K562 (cell line): ENCODE results near the gene NUP153. TPM values are rescaled to one million over a fixed set of nuclear protein-coding genes. Genes with fewer than 3 reads are reported as not detected.

Experiments used
- ARID3B ChIP-seq: fragments of 250-450 bp; sonication (Bioruptor Pico); IDR thresholded peaks from 2 replicates; pipeline ENCODE4 v1.4.0; 2020; ENCODE audit warnings: borderline replicate concordance
- ASH1L ChIP-seq: fragments of 450-650 bp; IDR thresholded peaks from 2 replicates; pipeline ENCODE4 v1.6.1; 2018; ENCODE audit warnings: borderline replicate concordance, mild to moderate bottlenecking, low read depth; ENCODE audit not compliant: partially characterized antibody
- CREB3L1 ChIP-seq: fragments of 450-650 bp; IDR thresholded peaks from 2 replicates; pipeline ENCODE4 v1.6.1; 2014; ENCODE audit warnings: low read depth, mild to moderate bottlenecking, moderate library complexity, borderline replicate concordance
- E2F3 ChIP-seq: fragments of 250-450 bp; sonication (Bioruptor Pico); IDR thresholded peaks from 2 replicates; pipeline ENCODE4 v1.4.0; 2020; ENCODE audit warnings: mild to moderate bottlenecking
- ERF ChIP-seq: fragments of 450-650 bp; formaldehyde crosslinking; IDR thresholded peaks from 2 replicates; pipeline ENCODE4 v1.4.0; 2020; ENCODE audit warnings: mild to moderate bottlenecking, mixed read lengths
- GABPB2 ChIP-seq: fragments of 250-450 bp; sonication (Bioruptor Pico); conservative IDR thresholded peaks from 2 replicates; pipeline ENCODE4 v1.5.1; 2021; ENCODE audit warnings: mild to moderate bottlenecking
- ILK ChIP-seq: fragments of 450-650 bp; IDR thresholded peaks from 2 replicates; pipeline ENCODE4 v1.6.1; 2016; ENCODE audit warnings: missing genetic modification characterization, low read depth, mild to moderate bottlenecking, missing compliant biosample characterization, moderate library complexity, borderline replicate concordance
- KHSRP ChIP-seq: fragments of 450-650 bp; IDR thresholded peaks from 2 replicates; pipeline ENCODE4 v1.6.1; 2017
- KLF13 ChIP-seq: fragments of 450-650 bp; IDR thresholded peaks from 2 replicates; pipeline ENCODE4 v1.6.1; 2016; ENCODE audit warnings: missing genetic modification characterization, low read depth, mild to moderate bottlenecking, missing compliant biosample characterization, moderate library complexity, borderline replicate concordance
- KLF16 ChIP-seq: IDR thresholded peaks from 2 replicates; pipeline ENCODE4 v1.6.1; 2016; ENCODE audit warnings: antibody characterized with exemption
- LCOR ChIP-seq: sonication (generic); formaldehyde crosslinking; IDR thresholded peaks from 2 replicates; pipeline ENCODE4 v1.8.0; 2022; ENCODE audit warnings: mild to moderate bottlenecking, missing genetic modification reagents
- NFATC3 ChIP-seq: fragments of 450-650 bp; IDR thresholded peaks from 2 replicates; pipeline ENCODE4 v1.6.1; 2017; ENCODE audit warnings: mild to moderate bottlenecking
- OTX1 ChIP-seq: fragments of 450-650 bp; formaldehyde crosslinking; IDR thresholded peaks from 2 replicates; pipeline ENCODE4 v1.4.0; 2022; ENCODE audit warnings: mild to moderate bottlenecking
- PCBP1 ChIP-seq: fragments of 200-400 bp; formaldehyde crosslinking; IDR thresholded peaks from 2 replicates; pipeline ENCODE4 v1.6.1; 2018; ENCODE audit warnings: mild to moderate bottlenecking, low read depth, low read length; ENCODE audit not compliant: poor library complexity, severe bottlenecking
- PKNOX1 ChIP-seq: fragments of 450-650 bp; IDR thresholded peaks from 2 replicates; pipeline ENCODE4 v1.6.1; 2016
- SMAD1 ChIP-seq: fragments of 150-350 bp; IDR thresholded peaks from 2 replicates; pipeline ENCODE4 v1.6.1; 2014; ENCODE audit warnings: low read length, low read depth; ENCODE audit not compliant: partially characterized antibody
- TBP ChIP-seq: optimal IDR thresholded peaks from 2 replicates; pipeline ENCODE3; 2011; ENCODE audit warnings: low read depth, low read length, improper control_type of control experiment
- YBX1 ChIP-seq: fragments of 450-650 bp; IDR thresholded peaks from 2 replicates; pipeline ENCODE4 v1.7.1; 2016; ENCODE audit warnings: mild to moderate bottlenecking
- ZBTB8A ChIP-seq: fragments of 450-650 bp; IDR thresholded peaks from 2 replicates; pipeline ENCODE4 v1.6.1; 2018; ENCODE audit warnings: mild to moderate bottlenecking, moderate library complexity; ENCODE audit not compliant: partially characterized antibody
- ZFPM2 ChIP-seq: fragments of 250-450 bp; sonication (Bioruptor Pico); IDR thresholded peaks from 2 replicates; pipeline ENCODE4 v1.5.1; 2022; ENCODE audit warnings: mild to moderate bottlenecking
- ZNF23 ChIP-seq: fragments of 250-450 bp; sonication (Bioruptor Pico); IDR thresholded peaks from 2 replicates; pipeline ENCODE4 v1.4.0; 2020; ENCODE audit warnings: mild to moderate bottlenecking
- ZNF263 ChIP-seq: sonication (generic); formaldehyde crosslinking; IDR thresholded peaks from 2 replicates; pipeline ENCODE4 v1.8.0; 2022; ENCODE audit warnings: mild to moderate bottlenecking, missing genetic modification reagents, borderline replicate concordance
- ZNF282 ChIP-seq: sonication (generic); formaldehyde crosslinking; IDR thresholded peaks from 2 replicates; pipeline ENCODE4 v1.8.1; 2023; ENCODE audit warnings: missing genetic modification reagents
- ZNF449 ChIP-seq: fragments of 250-450 bp; sonication (Bioruptor Pico); IDR thresholded peaks from 2 replicates; pipeline ENCODE4 v1.8.0; 2022; ENCODE audit warnings: moderate library complexity, mild to moderate bottlenecking, inconsistent platforms
- polyA plus RNA-seq, 8 experiments: library from polyadenylated mRNA; depleted of rRNA in 4 of 8; stranded (reverse) in 5 of 8; unstranded in 3 of 8; fragments of >200 nt; fragmentation: Nextera tagmentation in 2 of 8; fragmentation: Illumina TruSeq in 1 of 8; extraction: Ambion mirVana in 2 of 8; extraction: Trizol in 1 of 8; gene quantifications; 2 replicates each; pipeline versions ENCODE4 v1.2.1 to v1.2.3, GENCODE V29; 2011 to 2014; ENCODE audit warnings: inconsistent platforms in 1 of 8, missing spikeins in 1 of 8
- total RNA-seq, 7 experiments: library from RNA; depleted of rRNA in 6 of 7; stranded (reverse); fragments of >200 nt in 6 of 7; fragmentation: Illumina TruSeq in 2 of 7; extraction: Trizol in 2 of 7; gene quantifications; 2 replicates each; pipeline versions ENCODE4 v1.2.1 to v1.2.3, GENCODE V29; 2011 to 2021; ENCODE audit warnings: low replicate concordance in 1 of 7

The NUP153 gene
- total and polyA plus RNA-seq, 9 of the 15 experiments (the other 6 are each of a cell fraction or from before 2014, with no cell fraction given), result 21.9 to 110 (median 84.8) TPM

GRCh38 chr6:17729223-17730077 lies 22.7 kb upstream of the NUP153 start (continued):
- no peak for TF ChIP-seq PCBP1
- TF ChIP-seq GABPB2 (CRISPR knock-in tag), result no peak
- no peak for TF ChIP-seq KLF16
- TF ChIP-seq ZNF263 (CRISPR knock-in tag), result no peak
- peak; percentile 69 for TF ChIP-seq ASH1L
- no peak for TF ChIP-seq ZFPM2 (CRISPR knock-in tag)
- no peak for TF ChIP-seq ZNF282
- TF ChIP-seq PKNOX1, result peak; percentile 12; the same call in 1 of the 2 replicates
- TF ChIP-seq ERF, result no peak
- TF ChIP-seq LCOR (CRISPR knock-in tag), result peak; percentile 82
- TF ChIP-seq OTX1 (CRISPR knock-in tag), result no peak
- no peak for TF ChIP-seq YBX1
- TF ChIP-seq SMAD1, result no peak
- no peak for TF ChIP-seq E2F3
- no peak for TF ChIP-seq ZBTB8A
- peak; percentile 21; the same call in 1 of the 2 replicates for TF ChIP-seq CREB3L1
- no peak for TF ChIP-seq ZNF449
- TF ChIP-seq KHSRP, result no peak
- no peak for TF ChIP-seq ARID3B (CRISPR knock-in tag)
- no peak for TF ChIP-seq KLF13 (tag)
- no peak for TF ChIP-seq TBP
- TF ChIP-seq ZNF23, result no peak
- TF ChIP-seq ILK (tag), result no peak
- no peak for TF ChIP-seq NFATC3
